Kidney (tissue), 14 donors: ENCODE results near the gene TLR4. TPM values are rescaled to one million over a fixed set of nuclear protein-coding genes. Genes with fewer than 3 reads are reported as not detected.

Source experiments
- DNase-seq, 5 donors: peaks; one replicate each; pipeline ENCODE4 v3.0.0-alpha.2; 2013 to 2020
- FAIRE-seq: peaks from 2 replicates; lab custom pipeline; 2012; peaks lifted over from hg19 to GRCh38; lab: Jason Lieb, UNC
- H3K27ac ChIP-seq, 2 donors: one replicate each; pipeline ENCODE4 v1.7.0; 2013; ENCODE audit warnings: low read depth in 2 of 2, low read length in 2 of 2, inconsistent platforms in 1 of 2
- H3K27me3 ChIP-seq: one replicate; pipeline ENCODE4 v1.7.1; 2013; ENCODE audit warnings: low read length, inconsistent platforms; ENCODE audit not compliant: control insufficient read depth, insufficient read depth
- H3K36me3 ChIP-seq, 3 donors: one replicate each; pipeline versions ENCODE4 v1.7.0 to v1.7.1; 2013; ENCODE audit warnings: low read length in 3 of 3, control low read depth in 1 of 3, inconsistent platforms in 1 of 3; ENCODE audit not compliant: insufficient read depth in 3 of 3, control insufficient read depth in 2 of 3
- H3K4me1 ChIP-seq, 3 donors: one replicate each; pipeline versions ENCODE4 v1.7.0 to v1.7.1; 2013; ENCODE audit warnings: low read length in 3 of 3, inconsistent platforms in 1 of 3, low read depth in 1 of 3; ENCODE audit not compliant: control insufficient read depth in 2 of 3, insufficient read depth in 2 of 3
- H3K4me3 ChIP-seq, 3 donors: one replicate each; pipeline versions ENCODE4 v1.7.0 to v1.8.1; 2013; ENCODE audit warnings: low read length in 3 of 3, control low read depth in 1 of 3, inconsistent platforms in 1 of 3
- H3K9ac ChIP-seq, 3 donors: one replicate each; pipeline versions ENCODE4 v1.7.0 to v1.7.1; 2013; ENCODE audit warnings: low read length in 3 of 3, control low read depth in 1 of 3, inconsistent platforms in 1 of 3
- H3K9me3 ChIP-seq, 3 donors: one replicate each; pipeline versions ENCODE4 v1.7.0 to v1.7.1; 2013; ENCODE audit warnings: low read length in 3 of 3, control low read depth in 1 of 3, inconsistent platforms in 1 of 3; ENCODE audit not compliant: control insufficient read depth in 2 of 3, insufficient read depth in 1 of 3
- CTCF ChIP-seq: IDR thresholded peaks from 3 replicates; pipeline ENCODE4 v1.5.1; 2012; ENCODE audit warnings: mild to moderate bottlenecking, moderate library complexity, borderline replicate concordance; ENCODE audit not compliant: insufficient read depth; ENCODE audit errors: extremely low read depth
- intact Hi-C: fragments of 100-400 bp; cut with DNase I; formaldehyde crosslinking; loops from one replicate; pipeline ENCODE4 v1.11.1; 2022
- polyA plus RNA-seq: library from polyadenylated mRNA; stranded (reverse); fragments of 350-450 nt; fragmentation: Illumina TruSeq; extraction: RNeasy Lipid Tissue Mini Kit (QIAGEN cat#74804); gene quantifications from one replicate; pipeline ENCODE4 v1.2.3, GENCODE V29; 2014; ENCODE audit warnings: low read depth, low replicate concordance; ENCODE audit not compliant: insufficient read depth
- total RNA-seq: library from RNA; stranded (reverse); fragmentation: NEBNext Ultra II Directional; extraction: Animal tissue kit (Norgen Biotek cat#: 25700); gene quantifications from one replicate; pipeline ENCODE4 v1.2.1, GENCODE V29; 2021
- donor health status: control.
- donor health status: control.
- donor health status: control.
- donor health status: control.
- donor health status: control.
- donor health status: DM: yes; HTN: yes; CAD: no.
- donor health status: Normal renal cell carcinoma (clear cell type).

TLR4 gene
- total and polyA plus RNA-seq, 2 donors from 2014 or later, result 5.8 to 33.4 TPM

GRCh38 chr9:117739206-117739605 lies 35.0 kb downstream of the TLR4 start:
- no peak overlapping the region for H3K9ac ChIP-seq
- DNase-seq (no peak), FAIRE-seq (no peak)
- H3K4me3 ChIP-seq, result no peak overlapping the region
- TF ChIP-seq CTCF, result no peak
- peaks cover 2% of the 10 kb centered on the region for H3K27me3 ChIP-seq
- H3K27ac ChIP-seq, result no peak overlapping the region
- H3K4me1 ChIP-seq, result no peaks in the 10 kb centered on the region
- H3K36me3 ChIP-seq, result no peaks in the 10 kb centered on the region
- no peaks in the 10 kb centered on the region for H3K9me3 ChIP-seq
- intact Hi-C loops, result no loop called here

GRCh38 chr9:117739624-117740347 lies 35.6 kb downstream of the TLR4 start:
- Histone ChIP-seq H3K9ac (no peak overlapping the region), H3K4me1 (no peaks in the 10 kb centered on the region), H3K4me3 (no peak overlapping the region), H3K27ac (no peak overlapping the region), H3K9me3 (no peaks in the 10 kb centered on the region), H3K36me3 (no peaks in the 10 kb centered on the region), H3K27me3 (peaks cover 4% of the 10 kb centered on the region)
- no peak for TF ChIP-seq CTCF
- no peak for FAIRE-seq
- intact Hi-C loops, result no loop called here
- no peak for DNase-seq

GRCh38 chr9:117742131-117742530 lies 37.9 kb downstream of the TLR4 start:
- H3K36me3 ChIP-seq, result no peaks in the 10 kb centered on the region
- no peak overlapping the region for H3K4me3 ChIP-seq
- DNase-seq, result peak in 3 of 5 donors; percentile 49 to 77 (median 76)
- H3K27me3 ChIP-seq, result peaks cover 4% of the 10 kb centered on the region
- H3K4me1 ChIP-seq, result peaks cover 0 to 3% (median 0%) of the 10 kb centered on the region in 3 donors
- H3K9ac ChIP-seq, result no peak overlapping the region
- no peak for FAIRE-seq
- intact Hi-C loops, result no loop called here
- TF ChIP-seq CTCF, result no peak
- no peaks in the 10 kb centered on the region for H3K9me3 ChIP-seq
- H3K27ac ChIP-seq, result no peak overlapping the region
